Activated T-cell treated with anti-CD3 and anti-CD28 coated beads for 4 hours (primary cell): ENCODE data around the gene CFAP74.

Source experiments
- DNase-seq: peaks from one replicate; pipeline ENCODE4 v3.0.0-alpha.2; 2020

CFAP74 gene

GRCh38 chr1:1925437-1926345 is 77.9 kb downstream of the CFAP74 start:
- DNase-seq = no peak

DNA sequence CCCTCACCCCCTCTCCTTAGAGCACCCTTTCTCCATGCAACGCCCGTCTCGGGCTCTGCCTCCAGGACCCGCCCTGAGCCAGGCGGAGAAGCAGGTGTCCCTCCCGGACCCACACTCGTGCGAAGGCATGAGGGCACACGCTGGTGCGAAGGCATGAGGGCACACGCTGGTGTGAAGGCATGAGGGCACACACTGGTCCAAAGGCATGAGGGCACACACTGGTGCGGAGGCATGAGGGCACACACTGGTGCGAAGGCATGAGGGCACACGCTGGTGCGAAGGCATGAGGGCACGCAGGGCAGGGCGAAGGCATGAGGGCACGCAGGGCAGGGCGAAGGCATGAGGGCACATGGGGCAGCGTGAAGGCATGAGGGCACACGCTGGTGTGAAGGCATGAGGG is 78.7 kb downstream of the CFAP74 start:
- no peak for DNase-seq

DNA sequence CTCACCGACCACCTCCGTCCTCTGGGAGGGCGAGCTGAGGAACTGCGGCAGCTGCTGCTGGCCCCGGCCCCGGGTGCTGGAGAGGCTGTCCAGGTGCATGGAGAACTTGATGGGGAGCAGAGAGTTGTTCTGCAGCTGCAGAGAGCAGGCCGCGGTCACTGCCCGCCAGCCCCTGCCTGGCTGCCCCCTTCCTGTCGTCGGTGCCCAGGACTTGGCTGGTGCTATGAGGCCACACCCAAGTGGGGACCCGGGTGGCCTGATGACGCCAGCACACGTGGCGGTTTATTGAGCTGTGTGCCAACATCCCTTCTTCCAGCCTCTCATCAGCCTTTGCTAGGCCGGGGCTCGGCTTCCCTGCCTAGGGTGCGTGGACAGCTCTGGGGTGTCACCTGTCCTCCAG is 79.2 kb downstream of the CFAP74 start:
- no peak for DNase-seq

GRCh38 chr1:1922956-1923833 is 80.4 kb downstream of the CFAP74 start:
- no peak for DNase-seq

DNA sequence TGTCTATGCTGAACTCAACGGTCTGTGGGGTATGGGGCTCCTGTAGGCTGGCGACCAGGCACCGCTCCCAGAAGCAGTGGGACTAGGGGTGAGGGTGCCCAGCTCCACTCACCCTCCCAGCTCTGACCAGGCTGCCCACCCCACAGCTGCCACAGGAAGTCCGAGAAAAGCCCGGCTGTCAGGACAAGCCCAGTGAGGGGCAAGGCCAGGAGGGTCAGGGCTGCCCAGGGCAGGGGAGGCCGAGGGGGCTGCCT is 81.0 kb downstream of the CFAP74 start:
- DNase-seq = no peak

DNA sequence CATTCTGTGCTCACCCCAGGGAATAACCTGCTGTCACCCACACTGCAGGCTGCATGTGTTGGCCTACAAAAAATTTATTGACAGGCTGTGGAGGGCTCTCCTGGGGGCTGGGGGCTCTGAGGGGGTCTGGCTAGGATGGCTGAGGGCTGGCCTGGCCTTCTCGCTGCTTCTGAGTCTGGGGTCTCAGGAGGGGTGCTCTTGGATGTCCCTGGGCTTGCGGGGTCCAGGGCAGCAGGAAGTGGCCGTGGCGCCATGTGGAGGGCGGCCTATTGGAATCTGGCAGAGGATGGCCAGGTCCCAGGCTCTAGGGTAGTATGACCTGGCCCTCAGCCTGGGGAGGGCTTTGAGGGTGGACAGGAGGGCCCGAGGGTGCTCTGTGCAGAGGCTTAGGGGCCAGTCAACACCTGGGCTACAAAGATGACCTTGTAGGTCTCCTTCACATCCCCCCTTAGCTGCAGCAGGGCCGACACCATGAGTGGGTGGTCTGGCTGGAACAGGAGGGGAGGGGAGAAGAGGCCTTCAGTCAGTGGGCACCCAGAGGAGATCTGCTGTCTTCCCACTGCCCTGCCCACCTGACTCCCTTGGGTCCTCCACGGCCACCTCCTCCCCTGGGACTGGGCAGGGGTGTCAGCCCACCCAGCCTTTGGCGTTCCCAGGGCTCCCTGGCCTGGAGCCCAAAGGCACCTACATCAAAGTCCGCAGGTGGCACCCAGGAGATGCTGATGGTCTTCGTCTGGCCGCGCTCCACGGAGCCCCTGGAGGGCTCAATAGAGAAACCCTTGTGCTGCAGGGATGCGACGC is 81.5 kb downstream of the CFAP74 start:
- no peak for DNase-seq

DNA sequence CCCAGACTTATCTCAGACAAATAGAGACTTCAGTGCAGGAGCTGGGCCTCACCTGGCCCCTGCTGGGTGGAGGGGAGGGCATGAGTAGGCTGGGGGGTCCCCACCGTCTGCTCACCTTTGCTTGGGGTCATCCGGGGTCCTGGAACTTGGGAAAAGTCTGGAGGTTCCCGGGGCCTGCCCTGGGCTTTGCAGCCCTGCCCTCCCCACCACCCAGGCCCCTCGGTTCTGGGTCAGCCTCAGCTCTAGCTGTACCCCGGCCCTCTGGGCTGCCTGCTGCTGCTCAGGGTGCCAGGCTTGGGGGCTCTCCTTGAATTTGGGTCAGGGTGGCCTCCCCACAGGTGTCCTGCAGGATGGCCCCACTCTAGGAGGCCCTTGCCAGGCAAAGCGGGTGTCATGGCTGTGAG is 82.1 kb downstream of the CFAP74 start:
- DNase-seq = no peak

GRCh38 chr1:1920608-1921458 is 82.8 kb downstream of the CFAP74 start:
- DNase-seq = no peak

DNA sequence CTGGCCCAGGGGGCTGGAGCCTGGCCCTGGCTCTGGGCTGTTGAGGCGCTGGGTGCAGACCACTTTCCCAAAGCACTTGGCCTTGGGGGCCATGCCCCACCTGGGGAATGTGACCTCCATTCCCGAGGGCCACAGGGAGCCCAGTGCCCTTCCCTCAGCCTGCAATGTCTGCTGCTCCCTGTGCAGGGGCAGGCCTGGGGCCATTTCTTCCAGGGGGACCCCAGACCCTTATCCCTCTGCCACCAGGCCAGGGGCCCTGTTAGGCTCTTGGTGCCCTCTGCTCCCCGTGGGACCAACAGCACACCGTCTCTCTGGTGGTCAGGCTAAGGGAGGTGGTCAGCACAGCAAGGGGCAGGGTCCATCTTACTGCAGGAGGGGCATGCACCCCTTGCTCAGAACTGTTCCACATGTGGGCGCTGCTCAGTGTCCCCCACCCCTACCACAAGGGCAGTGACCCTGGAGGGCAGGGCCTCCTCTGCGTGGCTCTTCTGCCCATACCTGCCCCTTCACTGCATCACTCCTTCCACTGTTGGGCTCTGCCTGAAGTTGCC is 83.5 kb downstream of the CFAP74 start:
- DNase-seq = no peak

DNA sequence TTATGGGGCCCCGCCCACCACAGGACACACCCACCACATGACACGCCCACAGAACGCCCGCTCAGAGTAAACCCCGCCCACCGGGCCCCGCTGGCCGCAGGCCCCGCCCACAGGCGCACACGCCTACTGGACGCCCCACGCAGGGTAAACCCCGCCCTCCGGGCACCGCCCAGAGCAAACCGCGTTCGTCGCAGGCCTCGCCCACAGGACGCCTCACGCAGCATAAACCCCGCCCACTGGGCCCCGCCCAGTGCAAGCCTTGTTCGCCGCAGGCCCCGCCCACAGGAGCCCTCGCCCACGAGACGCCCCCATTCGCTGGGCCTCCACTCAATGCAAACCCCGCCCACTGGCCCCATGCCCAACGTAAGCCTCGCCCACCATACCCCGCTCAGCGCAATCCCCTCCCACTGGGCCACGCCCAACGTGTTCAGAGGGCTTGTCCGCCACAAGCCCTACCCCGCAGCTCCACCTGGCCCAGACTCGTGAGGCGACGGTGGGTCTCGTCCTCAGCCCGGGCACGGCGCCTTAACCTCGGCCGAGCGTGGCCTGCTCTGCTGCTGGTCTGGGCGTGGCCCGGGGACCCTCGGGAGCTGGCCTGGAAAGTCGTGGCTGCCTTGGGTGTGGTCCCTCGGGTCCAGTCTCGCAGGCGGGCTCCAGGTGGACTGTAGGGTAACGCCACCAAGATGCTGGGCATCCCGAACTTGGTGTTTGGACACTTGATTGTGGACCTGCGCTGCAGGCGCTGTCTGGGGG is 84.1 kb downstream of the CFAP74 start:
- DNase-seq = peak; percentile 99

GRCh38 chr1:1918901-1919303 is 84.7 kb downstream of the CFAP74 start, which contains the start of gene TMEM52:
TMEM52 (minus strand) TSS chr1:1919279; CDS start chr1:1919265, 14 bp downstream.
- DNase-seq = peak; percentile 18

DNA sequence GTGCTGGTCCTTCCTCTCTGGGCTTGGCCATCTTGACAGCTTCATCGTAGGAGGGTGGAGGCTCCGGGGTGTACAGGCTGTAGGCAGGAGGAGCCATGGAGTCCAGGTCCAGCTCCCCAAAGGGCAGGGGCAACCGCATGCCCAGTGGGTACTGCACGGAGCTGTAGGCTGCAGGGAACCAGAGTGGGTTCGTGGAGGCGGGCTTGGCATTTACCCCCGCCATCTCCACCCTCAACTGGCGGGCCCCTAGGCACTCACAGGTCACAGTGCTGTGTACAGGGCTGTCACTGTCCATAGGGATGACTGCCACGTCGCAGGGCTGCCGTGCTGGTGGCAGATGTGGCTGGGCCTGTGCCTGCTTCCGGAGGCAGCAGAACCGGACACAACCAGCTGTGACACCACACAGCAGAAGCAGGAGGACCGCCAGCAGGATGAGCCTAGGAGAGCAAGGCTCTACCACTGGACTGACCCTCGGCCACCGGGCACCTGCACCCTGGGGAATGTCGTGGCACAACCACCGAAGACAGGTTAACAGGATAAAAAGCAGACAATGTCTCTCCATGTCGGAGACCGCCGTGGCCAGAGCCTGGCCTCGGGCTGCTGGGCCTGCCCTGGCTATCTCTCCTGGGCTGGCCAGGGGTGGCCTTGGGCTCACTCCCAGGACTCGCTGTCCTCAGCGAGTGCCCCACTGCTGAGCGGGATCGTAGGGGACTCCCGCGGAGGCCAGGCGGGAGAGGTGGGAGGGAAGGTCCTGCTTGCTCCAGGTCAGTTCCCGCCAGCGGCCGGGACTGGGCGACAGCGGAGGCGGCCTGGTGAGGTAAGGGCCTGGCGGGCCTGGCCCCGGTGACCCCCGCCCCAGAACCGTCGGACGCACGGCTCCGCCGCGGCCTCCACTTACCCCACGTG is 85.3 kb downstream of the CFAP74 start:
- DNase-seq = no peak

GRCh38 chr1:1917304-1917976 is 86.1 kb downstream of the CFAP74 start:
- DNase-seq = no peak

GRCh38 chr1:1916851-1917251 is 86.7 kb downstream of the CFAP74 start:
- DNase-seq = no peak

DNA sequence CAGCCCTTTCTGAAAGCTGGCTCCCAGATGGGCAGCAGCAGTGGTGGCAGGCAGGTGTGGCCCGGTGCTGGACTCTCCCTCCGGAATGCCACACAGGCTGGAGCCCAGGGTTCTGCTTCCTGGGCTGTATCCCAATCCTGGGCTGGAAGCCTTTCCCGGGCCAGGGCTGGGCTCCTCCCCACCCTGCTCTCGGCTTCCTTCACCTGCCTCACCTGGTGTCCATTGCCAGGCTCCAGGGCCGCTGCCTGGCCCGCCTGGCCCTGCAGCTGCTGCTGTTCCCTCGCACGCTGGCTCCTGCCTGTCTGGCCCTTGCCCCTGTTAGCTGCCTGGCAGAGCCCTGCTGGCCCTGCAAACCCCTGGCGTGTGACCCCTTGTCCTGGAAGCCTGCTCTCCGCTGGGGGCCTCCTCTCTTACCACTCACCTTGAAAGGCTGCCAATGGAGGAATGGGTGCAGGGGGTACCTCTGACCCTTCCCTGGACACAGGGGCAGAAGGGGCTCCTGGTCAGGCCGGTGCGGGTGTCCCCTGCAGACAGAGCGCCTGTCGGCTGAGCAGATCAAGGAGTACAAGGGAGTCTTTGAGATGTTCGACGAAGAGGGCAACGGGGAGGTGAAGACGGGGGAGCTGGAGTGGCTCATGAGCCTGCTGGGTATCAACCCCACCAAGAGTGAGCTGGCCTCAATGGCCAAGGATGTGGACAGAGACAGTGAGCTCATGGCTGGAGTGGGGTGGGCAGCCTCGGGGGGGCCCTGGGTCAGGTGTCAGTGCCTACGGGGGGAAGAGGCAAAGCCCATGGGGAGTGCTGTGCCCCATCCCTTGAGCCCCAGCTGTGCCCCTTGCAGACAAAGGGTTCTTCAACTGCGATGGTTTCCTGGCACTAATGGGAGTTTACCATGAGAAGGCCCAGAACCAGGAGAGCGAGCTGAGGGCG is 87.4 kb downstream of the CFAP74 start:
- DNase-seq = no peak

GRCh38 chr1:1914971-1915692 is 88.5 kb downstream of the CFAP74 start, which contains the start of gene CALML6:
CALML6 (plus strand) TSS chr1:1915260; CDS start chr1:1915281, 21 bp downstream.
- DNase-seq = no peak
